ENCODE results near the gene TMEM242.

The TMEM242 gene

DNA sequence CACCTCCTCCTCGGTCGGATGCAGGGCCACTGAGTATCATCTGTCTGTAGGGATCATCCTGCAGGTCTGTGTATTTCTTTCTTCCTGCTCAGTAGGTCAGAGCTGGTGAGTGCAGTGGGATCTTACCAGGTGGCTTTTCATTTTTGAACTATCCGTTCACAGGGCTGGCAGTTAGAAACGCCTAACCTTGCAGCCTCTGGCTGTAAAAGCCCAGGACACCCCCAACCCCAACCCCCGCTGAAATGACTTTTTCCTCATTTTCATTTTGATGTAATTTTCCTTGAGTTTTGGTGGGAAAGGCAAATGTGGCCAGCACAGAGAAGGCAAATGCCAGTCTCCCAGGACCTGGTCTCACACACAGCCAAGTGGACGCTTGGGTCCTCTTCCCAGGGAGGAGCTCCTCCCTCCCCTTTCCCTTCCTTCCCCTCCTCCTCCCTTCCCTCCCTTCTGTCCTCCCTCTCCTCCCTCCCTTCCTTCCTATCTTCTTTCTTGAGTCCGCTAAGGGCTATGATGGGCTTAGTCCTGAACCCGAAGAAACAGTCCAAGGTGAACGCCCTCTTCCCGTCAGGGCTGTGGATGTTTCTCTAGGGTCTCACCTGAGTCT lies 36.0 kb downstream of the TMEM242 start:
- no peak for DNase-seq

DNA sequence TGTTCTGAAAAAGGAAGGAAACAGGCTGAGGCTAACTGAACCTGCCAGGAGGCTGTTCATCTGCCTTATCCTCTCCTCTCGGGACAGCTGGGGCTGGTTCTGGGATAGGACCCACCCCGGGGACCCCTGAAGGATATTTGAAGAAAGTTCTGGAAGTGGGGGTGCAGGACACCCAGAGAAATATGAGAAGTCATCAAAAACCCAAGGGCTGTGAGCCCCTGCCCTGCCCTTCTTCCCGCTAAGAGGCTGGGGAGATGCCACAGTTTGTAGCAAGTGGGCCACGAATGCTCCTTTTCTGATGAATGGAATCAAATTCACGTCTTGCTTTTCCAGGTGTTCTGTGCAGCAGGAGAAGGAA lies 37.9 kb downstream of the TMEM242 start:
- DNase-seq = no peak

- DNase-seq = no peak
These were observed 38.4 kb downstream of the TMEM242 start for GRCh38 chr6:157284738-157285421.

GRCh38 chr6:157283900-157284737 lies 39.2 kb downstream of the TMEM242 start:
- DNase-seq = no peak

GRCh38 chr6:157283330-157283898 lies 39.9 kb downstream of the TMEM242 start:
- no peak for DNase-seq

GRCh38 chr6:157282284-157282683 lies 41.0 kb downstream of the TMEM242 start:
- DNase-seq = no peak

DNA sequence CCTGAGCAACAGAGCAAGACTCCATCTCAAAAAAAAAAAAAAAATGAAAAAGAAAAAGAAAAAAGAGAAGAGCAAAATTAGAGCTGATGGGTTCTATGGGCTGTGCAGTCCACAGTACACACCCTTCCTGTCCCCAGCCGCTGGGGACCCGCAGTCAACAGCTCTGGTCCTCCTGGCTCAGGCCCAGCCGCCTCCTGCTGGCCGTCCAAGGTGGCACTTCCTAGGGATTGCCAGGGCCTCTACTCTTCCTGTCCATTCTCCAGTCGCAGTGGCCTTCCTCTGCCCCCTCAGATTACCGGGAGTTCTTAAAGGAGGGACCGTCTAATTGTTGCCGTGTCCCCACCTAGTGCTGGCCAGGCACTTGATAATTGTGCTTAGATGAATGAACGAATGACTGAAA lies 41.7 kb downstream of the TMEM242 start:
- no peak for DNase-seq

GRCh38 chr6:157280947-157281346 lies 42.4 kb downstream of the TMEM242 start:
- no peak for DNase-seq

DNA sequence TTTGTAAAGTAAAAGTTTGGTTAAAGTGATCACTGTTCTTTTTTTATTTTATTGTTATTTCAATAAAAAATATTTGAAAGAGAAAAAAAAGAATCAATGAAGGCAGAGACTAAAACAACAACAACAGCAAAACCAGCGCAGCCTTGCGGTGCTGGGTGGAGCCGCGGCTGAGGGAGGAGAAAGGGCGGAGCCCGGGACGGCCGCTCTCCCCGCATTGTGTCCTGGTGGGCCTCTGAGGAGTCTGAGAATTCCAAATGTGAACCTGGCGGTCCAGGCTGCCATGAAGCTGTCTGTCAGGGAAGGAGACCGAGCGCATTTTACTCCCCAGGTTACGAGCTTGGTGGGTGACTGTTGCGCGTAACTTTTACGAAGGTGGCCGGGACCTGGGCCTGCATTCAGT lies 43.2 kb downstream of the TMEM242 start:
- DNase-seq = no peak

DNA sequence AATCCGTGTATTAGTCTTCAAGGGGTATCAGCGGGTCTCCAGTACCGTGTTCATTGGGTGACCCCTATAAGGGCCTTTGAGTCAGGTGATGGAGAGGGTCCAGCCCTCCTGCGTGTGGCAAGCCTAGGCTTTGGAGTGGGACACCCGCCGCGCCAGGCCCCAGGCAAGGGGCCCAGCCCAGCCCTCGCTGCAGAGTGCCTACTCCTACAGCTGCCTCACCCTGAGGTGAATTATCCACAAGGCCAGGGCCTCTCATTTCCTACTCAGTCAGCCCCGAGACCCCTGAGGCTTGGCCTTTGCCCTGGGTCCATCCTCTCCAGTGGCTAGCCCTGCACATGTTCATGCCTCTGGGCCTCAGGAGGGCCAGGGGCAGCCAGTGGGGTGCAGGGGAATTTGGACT lies 45.1 kb downstream of the TMEM242 start:
- no peak for DNase-seq

DNA sequence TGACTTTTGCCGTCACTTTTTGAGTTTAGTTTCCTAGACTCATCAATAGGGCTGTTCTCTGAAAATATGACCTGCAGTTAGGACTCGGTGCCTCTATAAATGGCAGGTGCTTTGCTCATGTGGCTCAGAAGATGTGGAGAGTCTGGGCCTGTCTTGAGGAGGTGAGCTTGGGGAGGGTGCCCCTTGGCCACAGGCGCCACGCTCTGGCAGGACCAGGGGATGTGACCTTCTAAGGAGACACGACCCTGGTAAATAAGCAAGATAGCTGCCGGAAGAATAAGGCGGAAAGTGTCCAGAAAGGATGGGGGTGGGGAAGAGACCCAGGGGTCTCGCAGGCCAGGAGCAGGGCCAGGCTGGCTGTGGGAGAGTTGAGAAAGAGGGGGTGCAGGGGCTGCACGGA lies 46.6 kb downstream of the TMEM242 start:
- no peak for DNase-seq

GRCh38 chr6:157276134-157276532 lies 47.2 kb downstream of the TMEM242 start:
- DNase-seq = no peak

DNA sequence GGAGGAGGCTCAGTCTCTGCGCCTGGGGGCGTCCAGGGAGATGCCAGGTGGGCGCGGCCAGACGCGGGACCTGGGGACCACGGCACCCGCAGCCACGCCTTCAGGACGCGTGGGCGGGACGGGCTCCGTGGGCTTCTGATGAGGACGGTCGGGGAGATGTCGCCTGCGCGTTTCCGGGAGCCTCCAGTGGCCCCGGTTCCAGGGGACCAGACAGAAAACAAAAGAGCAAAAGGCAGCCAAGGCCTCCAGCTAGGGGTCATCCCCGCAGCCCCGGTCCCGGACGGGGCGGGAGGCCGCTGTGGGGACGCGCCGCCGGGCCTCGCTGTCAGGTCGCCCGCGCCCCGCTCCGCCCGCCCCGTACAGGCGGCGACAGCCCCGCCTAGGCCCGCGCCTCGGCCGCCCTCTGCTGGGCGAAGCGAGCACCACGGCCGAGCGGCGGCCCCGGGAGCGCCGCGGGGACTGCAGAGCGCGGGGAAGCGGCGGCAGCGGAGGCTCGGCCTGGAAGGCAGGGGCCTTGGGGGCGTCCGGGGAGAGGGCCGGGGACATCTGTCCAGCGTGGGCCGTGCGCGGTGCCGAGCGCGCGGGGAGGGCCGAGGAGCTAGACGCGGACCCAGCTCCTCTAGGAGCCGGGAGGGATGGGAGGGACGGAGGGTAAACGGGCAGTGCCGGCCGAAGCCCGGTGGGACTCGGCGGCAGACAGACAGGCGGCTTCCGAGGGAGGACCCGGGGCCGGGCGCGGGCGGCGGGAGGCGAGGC lies 48.7 kb downstream of the TMEM242 start:
- DNase-seq = peak; percentile 76

GRCh38 chr6:157273756-157274470 lies 49.4 kb downstream of the TMEM242 start:
- peak; percentile 55 for DNase-seq

GRCh38 chr6:157272866-157273755 lies 50.2 kb downstream of the TMEM242 start:
- DNase-seq = peak; percentile 12

- no peak for DNase-seq
These were observed 50.9 kb downstream of the TMEM242 start for GRCh38 chr6:157272372-157272771.

DNA sequence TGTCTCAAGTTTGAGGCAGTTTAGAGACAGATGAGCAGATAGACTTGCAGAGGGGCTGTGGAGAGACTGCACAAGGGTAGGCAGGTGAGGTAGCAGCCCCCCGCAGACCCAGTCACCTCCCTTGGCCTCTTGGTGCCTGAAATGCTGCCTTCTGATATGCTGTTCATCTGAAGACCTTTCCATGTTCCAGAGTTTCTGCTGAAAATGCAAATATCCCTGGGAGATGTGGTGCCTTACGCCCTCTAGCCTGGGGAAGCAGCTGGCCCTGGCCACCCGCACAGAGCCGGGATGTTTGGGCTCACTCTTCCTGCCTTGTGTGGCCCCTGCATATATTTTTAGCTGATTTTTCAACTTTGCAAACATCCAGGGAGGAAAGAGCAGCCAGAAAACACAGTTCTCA lies 51.4 kb downstream of the TMEM242 start:
- no peak for DNase-seq

DNA sequence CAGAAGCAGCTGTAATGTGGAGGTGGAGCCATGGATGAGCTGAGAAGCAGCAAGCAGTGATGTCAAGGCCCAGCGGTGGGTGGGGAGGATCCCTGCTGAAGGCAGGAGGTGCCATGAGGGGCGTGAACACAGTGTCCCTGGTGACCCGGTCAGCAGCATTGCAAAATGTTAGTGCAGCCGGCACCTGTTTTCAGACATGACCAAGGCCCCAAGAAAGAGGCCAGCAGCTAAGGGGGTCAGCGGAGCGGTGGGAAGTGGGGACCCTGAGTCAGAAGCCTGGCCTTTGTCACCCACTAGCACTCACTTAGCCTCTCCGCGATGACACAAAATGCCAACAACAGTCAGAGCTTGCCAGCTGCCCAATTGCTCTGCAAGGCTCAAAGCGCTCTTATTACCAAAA lies 51.9 kb downstream of the TMEM242 start:
- DNase-seq = no peak

DNA sequence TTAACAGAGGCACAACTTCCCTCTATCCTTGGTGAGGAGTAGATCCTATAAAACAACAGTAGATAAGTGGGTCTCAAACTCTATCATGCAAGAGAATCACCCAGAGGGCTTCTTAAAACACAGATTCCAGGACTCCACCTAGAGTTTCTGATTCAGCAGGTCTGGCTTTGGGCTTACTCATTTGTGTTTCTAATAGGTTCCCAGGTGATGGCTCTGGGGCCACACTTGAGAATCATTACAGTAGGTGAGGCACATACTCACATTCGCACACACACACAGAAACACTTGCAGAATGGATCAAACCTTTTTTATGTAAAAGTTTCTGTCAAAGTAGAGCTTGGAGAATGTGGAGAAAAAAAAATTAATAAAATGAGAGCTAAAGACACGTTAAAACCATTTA lies 52.4 kb downstream of the TMEM242 start:
- no peak for DNase-seq

- no peak for DNase-seq
These were observed 53.0 kb downstream of the TMEM242 start for GRCh38 chr6:157270308-157270707.

GRCh38 chr6:157269261-157269794 lies 54.0 kb downstream of the TMEM242 start:
- no peak for DNase-seq

All from T-helper 9 cell (primary cell).